ENCODE data around the gene FGD4. TPM values are rescaled to one million over a fixed set of nuclear protein-coding genes. Genes with fewer than 3 reads are reported as not detected.
A peak's percentile ranks its signal among the peaks of the same experiment; 100 is the strongest.
"Not testable (repeated sequence)": the region's sequence is repeated elsewhere in the genome, so short reads cannot be mapped to it uniquely, and the experiment has no call there.

FGD4 gene
- total RNA-seq, 1 donor from 2014 or later: 65.5 TPM

GRCh38 chr12:32502693-32503502, 103.5 kb downstream of the FGD4 start:
- Histone ChIP-seq H3K27me3 (no peaks in the 10 kb centered on the region), H3K36me3 (no peaks in the 10 kb centered on the region), H3K9me3 (no peaks in the 10 kb centered on the region), H3K27ac (peak overlapping the region; percentile 38), H3K4me3 (peak overlapping the region; percentile 21), H3K4me1 (peaks cover 40% of the 10 kb centered on the region)
- peak; percentile 78 for ATAC-seq
- intact Hi-C loops (cut with DNase I): no loop called here
- DNase-seq: no peak
- TF ChIP-seq CTCF (IDR thresholded peaks at IDR 0.05): no peak

GRCh38 chr12:32503730-32504129, 104.4 kb downstream of the FGD4 start:
- intact Hi-C loops (cut with DNase I): no loop called here
- Histone ChIP-seq H3K36me3 (no peaks in the 10 kb centered on the region), H3K4me1 (peaks cover 42% of the 10 kb centered on the region), H3K27me3 (no peaks in the 10 kb centered on the region), H3K27ac (peak overlapping the region; percentile 20), H3K4me3 (no peak overlapping the region), H3K9me3 (no peaks in the 10 kb centered on the region)
- no peak for ATAC-seq
- DNase-seq: no peak
- TF ChIP-seq CTCF (IDR thresholded peaks at IDR 0.05): no peak

- intact Hi-C loops (cut with DNase I): no loop called here
- no peak for ATAC-seq
- no peak overlapping the region for H3K4me3 ChIP-seq
- H3K27ac ChIP-seq: no peak overlapping the region
- H3K36me3 ChIP-seq: no peaks in the 10 kb centered on the region
- H3K27me3 ChIP-seq: no peaks in the 10 kb centered on the region
- peaks cover 42% of the 10 kb centered on the region for H3K4me1 ChIP-seq
- no peak for TF ChIP-seq CTCF (IDR thresholded peaks at IDR 0.05)
- DNase-seq: no peak
- no peaks in the 10 kb centered on the region for H3K9me3 ChIP-seq
These were observed 105.2 kb downstream of the FGD4 start for GRCh38 chr12:32504591-32504990.

- DNase-seq: no peak
- Histone ChIP-seq H3K36me3 (no peaks in the 10 kb centered on the region), H3K27me3 (no peaks in the 10 kb centered on the region), H3K9me3 (no peaks in the 10 kb centered on the region), H3K4me1 (peaks cover 42% of the 10 kb centered on the region), H3K4me3 (no peak overlapping the region), H3K27ac (no peak overlapping the region)
- no peak for TF ChIP-seq CTCF (IDR thresholded peaks at IDR 0.05)
- intact Hi-C loops (cut with DNase I): no loop called here
- no peak for ATAC-seq
These were observed 105.9 kb downstream of the FGD4 start for GRCh38 chr12:32505067-32505945.

- peak; percentile 59 for ATAC-seq
- not testable (repeated sequence) for H3K27ac ChIP-seq
These were observed 108.0 kb downstream of the FGD4 start for GRCh38 chr12:32507096-32507941.

More at GRCh38 chr12:32507096-32507941, 108.0 kb downstream of the FGD4 start:
- DNase-seq; H3K27me3 ChIP-seq; H3K36me3 ChIP-seq; intact Hi-C loops (cut with DNase I); H3K9me3 ChIP-seq; H3K4me3 ChIP-seq: not testable (repeated sequence)
- H3K4me1 ChIP-seq: peaks cover 32% of the 10 kb centered on the region

All from upper lobe of right lung (tissue), 1 donor.